Colonic mucosa (tissue), 4 donors: Measurements from ENCODE around the gene TSHZ2. TPM values are rescaled to one million over a fixed set of nuclear protein-coding genes. Genes with fewer than 3 reads are reported as not detected.

Experiments
- DNase-seq: peaks from one replicate; pipeline ENCODE4 v3.0.0-alpha.2; 2020
- H3K27ac ChIP-seq: fragments of 200-600 bp; one replicate; pipeline ENCODE4 v1.8.0; 2021
- H3K27me3 ChIP-seq: fragments of 200-600 bp; one replicate; pipeline ENCODE4 v1.8.0; 2021
- H3K36me3 ChIP-seq: fragments of 200-600 bp; one replicate; pipeline ENCODE4 v1.8.0; 2021
- H3K4me1 ChIP-seq: fragments of 200-600 bp; one replicate; pipeline ENCODE4 v1.8.0; 2021; ENCODE audit warnings: mild to moderate bottlenecking
- H3K4me3 ChIP-seq: fragments of 200-600 bp; one replicate; pipeline ENCODE4 v1.8.0; 2021
- H3K9ac ChIP-seq, 2 donors: one replicate each; pipeline ENCODE4 v1.7.0; 2013; ENCODE audit warnings: control low read depth in 2 of 2, low read depth in 2 of 2, low read length in 2 of 2
- H3K9me3 ChIP-seq: fragments of 200-600 bp; one replicate; pipeline ENCODE4 v1.8.0; 2021
- CTCF ChIP-seq: fragments of 200-600 bp; IDR thresholded peaks from one replicate; pipeline ENCODE4 v1.8.0; 2022; ENCODE audit warnings: antibody characterized with exemption, mild to moderate bottlenecking
- intact Hi-C: fragments of 100-400 bp; cut with DNase I; formaldehyde crosslinking; loops from one replicate; pipeline ENCODE4 v1.14.1; 2022
- total RNA-seq, 2 donors: library from RNA; stranded (reverse); fragmentation: NEBNext Ultra II Directional in 1 of 2; extraction: Animal tissue kit (Norgen Biotek cat#: 25700) in 1 of 2; gene quantifications; one replicate each; pipeline ENCODE4 v1.2.1, GENCODE V29; 2021
- donor health status: healthy.
- donor health status: DM: no; HTN: no; CAD: no.
- donor health status: DM: no; HTN: no; CAD: no.

Gene TSHZ2
- total RNA-seq, 2 donors from 2014 or later: 2.1 to 3.1 TPM

GRCh38 chr20:53421343-53421742, 449.2 kb downstream of the TSHZ2 start:
- no peak overlapping the region for H3K9ac ChIP-seq
- H3K9me3 ChIP-seq: no peaks in the 10 kb centered on the region
- intact Hi-C loops: loop anchor here (5.0 kb wide), 1 partner anchor 526 kb away; no protein-coding TSS in a partner anchor
- H3K4me1 ChIP-seq: no peaks in the 10 kb centered on the region
- H3K36me3 ChIP-seq: no peaks in the 10 kb centered on the region
- no peak for DNase-seq
- TF ChIP-seq CTCF: no peak
- H3K27me3 ChIP-seq: no peaks in the 10 kb centered on the region
- H3K27ac ChIP-seq: no peak overlapping the region
- H3K4me3 ChIP-seq: no peak overlapping the region

GRCh38 chr20:53422039-53422438, 449.9 kb downstream of the TSHZ2 start:
- Histone ChIP-seq H3K4me3 (no peak overlapping the region), H3K9ac (no peak overlapping the region), H3K36me3 (no peaks in the 10 kb centered on the region), H3K9me3 (no peaks in the 10 kb centered on the region), H3K4me1 (no peaks in the 10 kb centered on the region), H3K27me3 (no peaks in the 10 kb centered on the region), H3K27ac (no peak overlapping the region)
- intact Hi-C loops: loop anchor here (5.0 kb wide), 1 partner anchor 525 kb away; no protein-coding TSS in a partner anchor
- DNase-seq: no peak
- no peak for TF ChIP-seq CTCF

GRCh38 chr20:53423587-53424146, 451.5 kb downstream of the TSHZ2 start:
- no peak for TF ChIP-seq CTCF
- no peaks in the 10 kb centered on the region for H3K27me3 ChIP-seq
- no peaks in the 10 kb centered on the region for H3K9me3 ChIP-seq
- H3K4me1 ChIP-seq: no peaks in the 10 kb centered on the region
- DNase-seq: no peak
- H3K9ac ChIP-seq: no peak overlapping the region
- intact Hi-C loops: loop anchor here (5.0 kb wide), 1 partner anchor 524 kb away; no protein-coding TSS in a partner anchor
- no peak overlapping the region for H3K27ac ChIP-seq
- H3K36me3 ChIP-seq: no peaks in the 10 kb centered on the region
- no peak overlapping the region for H3K4me3 ChIP-seq

GRCh38 chr20:53425481-53425880, 453.3 kb downstream of the TSHZ2 start:
- TF ChIP-seq CTCF: no peak
- no peaks in the 10 kb centered on the region for H3K27me3 ChIP-seq
- DNase-seq: no peak
- H3K27ac ChIP-seq: no peak overlapping the region
- H3K4me3 ChIP-seq: no peak overlapping the region
- no peaks in the 10 kb centered on the region for H3K36me3 ChIP-seq
- H3K4me1 ChIP-seq: no peaks in the 10 kb centered on the region
- no peaks in the 10 kb centered on the region for H3K9me3 ChIP-seq
- intact Hi-C loops: no loop called here
- no peak overlapping the region for H3K9ac ChIP-seq

GRCh38 chr20:53425941-53426340, 453.8 kb downstream of the TSHZ2 start:
- intact Hi-C loops: no loop called here
- TF ChIP-seq CTCF: no peak
- no peaks in the 10 kb centered on the region for H3K27me3 ChIP-seq
- H3K27ac ChIP-seq: no peak overlapping the region
- no peak overlapping the region for H3K4me3 ChIP-seq
- no peak for DNase-seq
- H3K36me3 ChIP-seq: no peaks in the 10 kb centered on the region
- H3K9ac ChIP-seq: no peak overlapping the region
- H3K4me1 ChIP-seq: no peaks in the 10 kb centered on the region
- H3K9me3 ChIP-seq: no peaks in the 10 kb centered on the region
